ENCODE results near the gene IQSEC3.

The IQSEC3 gene

GRCh38 chr12:156945-157344 is 90.4 kb downstream of the IQSEC3 start:
- H3K9me3 ChIP-seq (replicated peaks; ENCODE audit: insufficient read depth, low read length) = no peaks in the 10 kb centered on the region
- H4K20me1 ChIP-seq (ENCODE audit: insufficient read depth, low read length) = no peaks in the 10 kb centered on the region
- H3K4me2 ChIP-seq (ENCODE audit: low read depth, low read length) = no peak overlapping the region
- H3K36me3 ChIP-seq (replicated peaks; ENCODE audit: insufficient read depth, low read length) = no peaks in the 10 kb centered on the region
- no peak overlapping the region for H3K4me3 ChIP-seq (ENCODE audit: low read length)
- H3K9me2 ChIP-seq (replicated peaks; ENCODE audit: insufficient read depth, low read length) = no peaks in the 10 kb centered on the region
- no peaks in the 10 kb centered on the region for H3F3A ChIP-seq (ENCODE audit: insufficient read depth, low read length)
- H3K4me1 ChIP-seq (ENCODE audit: low read length) = peaks cover 6% of the 10 kb centered on the region
- no peak overlapping the region for H3K9ac ChIP-seq (ENCODE audit: low read length)
- no peak overlapping the region for H2AFZ ChIP-seq (ENCODE audit: low read length)
- H3K27me3 ChIP-seq (replicated peaks; ENCODE audit: insufficient read depth, low read length) = peaks cover 23% of the 10 kb centered on the region
- no peaks in the 10 kb centered on the region for H3K79me2 ChIP-seq (ENCODE audit: low read length)
- TF ChIP-seq EZH2phosphoT487 (IDR thresholded peaks at IDR 0.05; ENCODE audit: low read length) (no peak), CTCF (IDR thresholded peaks at IDR 0.05; ENCODE audit: low read length) (no peak), EZH2 (optimal IDR thresholded peaks at IDR 0.05; ENCODE audit: low read depth, low read length) (no peak)
- DNase-seq = no peak
- H3K27ac ChIP-seq (ENCODE audit: low read length) = no peak overlapping the region

GRCh38 chr12:157644-158043 is 91.1 kb downstream of the IQSEC3 start:
- no peak for DNase-seq
- no peaks in the 10 kb centered on the region for H3K36me3 ChIP-seq (replicated peaks; ENCODE audit: insufficient read depth, low read length)
- H3K4me3 ChIP-seq (ENCODE audit: low read length) = no peak overlapping the region
- peaks cover 11% of the 10 kb centered on the region for H3K4me1 ChIP-seq (ENCODE audit: low read length)
- H4K20me1 ChIP-seq (ENCODE audit: insufficient read depth, low read length) = no peaks in the 10 kb centered on the region
- H3K79me2 ChIP-seq (ENCODE audit: low read length) = no peaks in the 10 kb centered on the region
- no peak overlapping the region for H3K9ac ChIP-seq (ENCODE audit: low read length)
- H3K4me2 ChIP-seq (ENCODE audit: low read depth, low read length) = no peak overlapping the region
- H3K9me2 ChIP-seq (replicated peaks; ENCODE audit: insufficient read depth, low read length) = no peaks in the 10 kb centered on the region
- peaks cover 23% of the 10 kb centered on the region for H3K27me3 ChIP-seq (replicated peaks; ENCODE audit: insufficient read depth, low read length)
- H3K9me3 ChIP-seq (replicated peaks; ENCODE audit: insufficient read depth, low read length) = no peaks in the 10 kb centered on the region
- 0 out of 2 replicates have a peak, but pooled peaks cover 5% of the 10 kb centered on the region for H3F3A ChIP-seq (ENCODE audit: insufficient read depth, low read length)
- H2AFZ ChIP-seq (ENCODE audit: low read length) = no peak overlapping the region
- TF ChIP-seq EZH2phosphoT487 (IDR thresholded peaks at IDR 0.05; ENCODE audit: low read length) (no peak), CTCF (IDR thresholded peaks at IDR 0.05; ENCODE audit: low read length) (no peak), EZH2 (optimal IDR thresholded peaks at IDR 0.05; ENCODE audit: low read depth, low read length) (no peak)
- no peak overlapping the region for H3K27ac ChIP-seq (ENCODE audit: low read length)

- TF ChIP-seq CTCF (IDR thresholded peaks at IDR 0.05; ENCODE audit: low read length) = no peak
- no peak for TF ChIP-seq EZH2phosphoT487 (IDR thresholded peaks at IDR 0.05; ENCODE audit: low read length)
- TF ChIP-seq EZH2 (optimal IDR thresholded peaks at IDR 0.05; ENCODE audit: low read depth, low read length) = no peak
- Histone ChIP-seq H4K20me1 (ENCODE audit: insufficient read depth, low read length) (no peaks in the 10 kb centered on the region), H2AFZ (ENCODE audit: low read length) (no peak overlapping the region), H3K27ac (ENCODE audit: low read length) (no peak overlapping the region), H3K4me3 (ENCODE audit: low read length) (no peak overlapping the region), H3K9ac (ENCODE audit: low read length) (no peak overlapping the region), H3F3A (ENCODE audit: insufficient read depth, low read length) (0 out of 2 replicates have a peak, but pooled peaks cover 8% of the 10 kb centered on the region), H3K27me3 (replicated peaks; ENCODE audit: insufficient read depth, low read length) (peaks cover 23% of the 10 kb centered on the region), H3K9me2 (replicated peaks; ENCODE audit: insufficient read depth, low read length) (no peaks in the 10 kb centered on the region), H3K4me2 (ENCODE audit: low read depth, low read length) (no peak overlapping the region), H3K36me3 (replicated peaks; ENCODE audit: insufficient read depth, low read length) (no peaks in the 10 kb centered on the region), H3K9me3 (replicated peaks; ENCODE audit: insufficient read depth, low read length) (no peaks in the 10 kb centered on the region), H3K4me1 (ENCODE audit: low read length) (peaks cover 15% of the 10 kb centered on the region; the same call in 1 of the 2 replicates), H3K79me2 (ENCODE audit: low read length) (no peaks in the 10 kb centered on the region)
- no peak for DNase-seq
Observed at GRCh38 chr12:159156-159782, 92.7 kb downstream of the IQSEC3 start.
